Hepatocyte (in vitro differentiated cells): Measurements from ENCODE around the gene LRRC36.

ENCODE experiments used
- CTCF ChIP-seq: fragments of 200-600 bp; sonication (generic); IDR thresholded peaks from 2 replicates; pipeline ENCODE4 v1.5.1; 2016; ENCODE audit warnings: antibody characterized with exemption, mild to moderate bottlenecking; ENCODE audit not compliant: poor library complexity
- EZH2phosphoT487 ChIP-seq: fragments of 200-600 bp; sonication (generic); IDR thresholded peaks from one replicate; pipeline ENCODE4 v1.6.1; 2018; ENCODE audit warnings: antibody characterized with exemption, mild to moderate bottlenecking, low read depth, moderate library complexity; ENCODE audit not compliant: unreplicated experiment, severe bottlenecking

GRCh38 chr16:67350324-67350723 lies 23.7 kb downstream of the LRRC36 start:
- TF ChIP-seq CTCF: no peak
- TF ChIP-seq EZH2phosphoT487: no peak
